MM.1S (cell line): ENCODE results near the gene ADK.

Experiments used
- DNase-seq: peaks from one replicate; pipeline ENCODE4 v3.0.0-alpha.2; 2015
- H2AFZ ChIP-seq: fragments of 300-600 bp; sonication (generic); 2 replicates; pipeline ENCODE4 v1.6.0; 2016; ENCODE audit warnings: antibody characterized with exemption, low read length
- H3F3A ChIP-seq: fragments of 300-600 bp; sonication (generic); 2 replicates; pipeline ENCODE4 v1.6.1; 2016; ENCODE audit warnings: mild to moderate bottlenecking, antibody characterized with exemption, low read length, moderate library complexity, mixed read lengths; ENCODE audit not compliant: insufficient read depth
- H3K27ac ChIP-seq: fragments of 300-600 bp; sonication (generic); 2 replicates; pipeline ENCODE4 v1.5.1; 2016; ENCODE audit warnings: mild to moderate bottlenecking, low read length
- H3K27me3 ChIP-seq: fragments of 300-600 bp; sonication (generic); replicated peaks from 2 replicates; pipeline ENCODE4 v1.6.0; 2016; ENCODE audit warnings: low read length; ENCODE audit not compliant: insufficient read depth
- H3K36me3 ChIP-seq: fragments of 300-600 bp; sonication (generic); replicated peaks from 2 replicates; pipeline ENCODE4 v1.6.1; 2016; ENCODE audit warnings: mild to moderate bottlenecking, low read length, mixed read lengths; ENCODE audit not compliant: insufficient read depth
- H3K4me1 ChIP-seq: fragments of 300-600 bp; sonication (generic); 2 replicates; pipeline ENCODE4 v1.6.1; 2016; ENCODE audit warnings: low read length, mixed read lengths
- H3K4me2 ChIP-seq: fragments of 300-600 bp; sonication (generic); 2 replicates; pipeline ENCODE4 v1.6.0; 2016; ENCODE audit warnings: low read depth, low read length
- H3K4me3 ChIP-seq: fragments of 300-600 bp; sonication (generic); 2 replicates; pipeline ENCODE4 v1.5.1; 2016; ENCODE audit warnings: low read length, mixed read lengths
- H3K79me2 ChIP-seq: fragments of 300-600 bp; sonication (generic); 2 replicates; pipeline ENCODE4 v1.6.1; 2016; ENCODE audit warnings: mixed run types, low read length, mixed read lengths
- H3K9ac ChIP-seq: fragments of 300-600 bp; sonication (generic); 2 replicates; pipeline ENCODE4 v1.6.1; 2016; ENCODE audit warnings: low read length, mixed read lengths
- H3K9me2 ChIP-seq: fragments of 300-600 bp; sonication (generic); replicated peaks from 2 replicates; pipeline ENCODE4 v1.6.1; 2016; ENCODE audit warnings: mild to moderate bottlenecking, low read length, mixed read lengths; ENCODE audit not compliant: insufficient read depth
- H3K9me3 ChIP-seq: fragments of 300-600 bp; sonication (generic); replicated peaks from 2 replicates; pipeline ENCODE4 v1.6.1; 2016; ENCODE audit warnings: mild to moderate bottlenecking, low read length, mixed read lengths; ENCODE audit not compliant: insufficient read depth
- H4K20me1 ChIP-seq: fragments of 300-600 bp; sonication (generic); 2 replicates; pipeline ENCODE4 v1.6.1; 2016; ENCODE audit warnings: mild to moderate bottlenecking, low read length, moderate library complexity, mixed read lengths; ENCODE audit not compliant: insufficient read depth
- EZH2 ChIP-seq: fragments of 300-600 bp; sonication (generic); optimal IDR thresholded peaks from 2 replicates; pipeline ENCODE3; 2017; ENCODE audit warnings: low read depth, mild to moderate bottlenecking, antibody characterized with exemption, low read length, mixed read lengths
- EZH2phosphoT487 ChIP-seq: fragments of 300-600 bp; sonication (generic); IDR thresholded peaks from 2 replicates; pipeline ENCODE4 v1.6.1; 2018; ENCODE audit warnings: antibody characterized with exemption, low read length
- TF ChIP-seq, protein P1 (sequence below): fragments of 300-600 bp; sonication (generic); IDR thresholded peaks from 2 replicates; pipeline ENCODE4 v1.5.1; 2016; ENCODE audit warnings: antibody characterized with exemption, low read length, mixed read lengths

The ADK gene

GRCh38 chr10:74334221-74334620, 183.2 kb downstream of the ADK start:
- Histone ChIP-seq H3K4me1 (no peaks in the 10 kb centered on the region), H3K9me2 (no peaks in the 10 kb centered on the region), H3F3A (no peaks in the 10 kb centered on the region), H3K9me3 (no peaks in the 10 kb centered on the region), H3K4me2 (no peak overlapping the region), H3K9ac (no peak overlapping the region), H3K36me3 (no peaks in the 10 kb centered on the region), H3K27ac (no peak overlapping the region), H3K79me2 (no peaks in the 10 kb centered on the region), H3K27me3 (no peaks in the 10 kb centered on the region), H4K20me1 (no peaks in the 10 kb centered on the region), H2AFZ (no peak overlapping the region), H3K4me3 (no peak overlapping the region)
- no peak for TF ChIP-seq EZH2phosphoT487
- no peak for TF ChIP-seq EZH2
- TF ChIP-seq, protein P1, sequence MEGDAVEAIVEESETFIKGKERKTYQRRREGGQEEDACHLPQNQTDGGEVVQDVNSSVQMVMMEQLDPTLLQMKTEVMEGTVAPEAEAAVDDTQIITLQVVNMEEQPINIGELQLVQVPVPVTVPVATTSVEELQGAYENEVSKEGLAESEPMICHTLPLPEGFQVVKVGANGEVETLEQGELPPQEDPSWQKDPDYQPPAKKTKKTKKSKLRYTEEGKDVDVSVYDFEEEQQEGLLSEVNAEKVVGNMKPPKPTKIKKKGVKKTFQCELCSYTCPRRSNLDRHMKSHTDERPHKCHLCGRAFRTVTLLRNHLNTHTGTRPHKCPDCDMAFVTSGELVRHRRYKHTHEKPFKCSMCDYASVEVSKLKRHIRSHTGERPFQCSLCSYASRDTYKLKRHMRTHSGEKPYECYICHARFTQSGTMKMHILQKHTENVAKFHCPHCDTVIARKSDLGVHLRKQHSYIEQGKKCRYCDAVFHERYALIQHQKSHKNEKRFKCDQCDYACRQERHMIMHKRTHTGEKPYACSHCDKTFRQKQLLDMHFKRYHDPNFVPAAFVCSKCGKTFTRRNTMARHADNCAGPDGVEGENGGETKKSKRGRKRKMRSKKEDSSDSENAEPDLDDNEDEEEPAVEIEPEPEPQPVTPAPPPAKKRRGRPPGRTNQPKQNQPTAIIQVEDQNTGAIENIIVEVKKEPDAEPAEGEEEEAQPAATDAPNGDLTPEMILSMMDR, result no peak
- no peak for DNase-seq

DNA sequence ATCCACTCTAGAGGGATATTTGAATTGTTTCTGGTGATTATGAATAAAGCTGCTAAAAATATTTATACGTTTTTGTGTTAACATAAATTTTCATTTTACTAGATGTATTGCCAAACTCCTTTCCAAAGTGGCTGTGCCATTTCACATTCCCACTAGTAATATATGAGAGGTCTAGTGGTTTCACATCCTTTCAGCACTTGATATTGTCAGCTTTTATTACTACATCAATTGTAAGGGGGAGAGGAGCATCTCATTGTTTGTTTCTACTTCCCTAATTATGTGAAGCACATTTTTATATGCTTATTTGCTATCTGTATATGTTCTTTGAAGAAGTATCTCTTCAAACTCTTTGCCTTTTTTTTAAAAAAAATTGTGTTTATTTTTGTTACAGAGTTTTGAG, 184.5 kb downstream of the ADK start:
- no peak for DNase-seq
- H3K9me2 ChIP-seq, result no peaks in the 10 kb centered on the region
- H3K79me2 ChIP-seq, result no peaks in the 10 kb centered on the region
- no peaks in the 10 kb centered on the region for H3K9me3 ChIP-seq
- TF ChIP-seq, protein P1, result no peak
- no peak for TF ChIP-seq EZH2
- no peak for TF ChIP-seq EZH2phosphoT487
- H3K4me3 ChIP-seq, result no peak overlapping the region
- H3K9ac ChIP-seq, result no peak overlapping the region
- H3K36me3 ChIP-seq, result no peaks in the 10 kb centered on the region
- no peaks in the 10 kb centered on the region for H3F3A ChIP-seq
- no peak overlapping the region for H3K27ac ChIP-seq
- 0 out of 2 replicates have a peak, but pooled peaks cover 4% of the 10 kb centered on the region for H3K4me1 ChIP-seq
- H2AFZ ChIP-seq, result no peak overlapping the region
- H4K20me1 ChIP-seq, result no peaks in the 10 kb centered on the region
- H3K4me2 ChIP-seq, result no peak overlapping the region
- no peaks in the 10 kb centered on the region for H3K27me3 ChIP-seq

DNA sequence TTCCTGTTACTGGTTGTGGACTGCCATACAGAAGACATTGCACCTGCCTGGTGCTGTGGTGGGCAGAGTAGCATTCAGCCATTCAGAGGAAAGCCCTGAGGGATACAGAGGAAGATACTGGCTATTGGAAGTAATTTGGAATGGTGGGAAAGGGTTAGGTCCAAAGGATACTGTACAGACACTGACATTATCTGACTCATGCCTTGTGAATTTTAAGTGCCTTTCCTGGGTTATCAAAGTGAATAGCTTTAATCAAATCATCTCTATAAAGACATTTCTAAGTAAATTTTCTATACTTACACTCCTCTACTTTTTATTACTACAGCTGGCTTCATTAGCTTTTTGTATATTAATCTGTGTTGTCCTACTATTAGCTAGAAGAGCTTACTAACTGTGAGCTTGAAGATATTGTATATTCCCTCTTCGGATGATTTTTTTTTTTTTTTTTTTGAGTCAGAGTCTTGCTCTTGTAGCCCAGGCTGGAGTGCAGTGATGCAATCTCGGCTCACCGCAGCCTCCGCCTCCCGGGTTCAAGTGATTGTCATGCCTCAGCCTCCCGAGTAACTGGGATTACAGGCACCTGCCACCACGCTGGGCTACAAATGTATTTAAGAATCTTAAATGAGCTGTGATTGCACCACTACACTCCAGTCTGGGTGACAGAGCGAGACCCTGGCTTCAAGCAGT, 186.5 kb downstream of the ADK start:
- Histone ChIP-seq H3K4me1 (0 out of 2 replicates have a peak, but pooled peaks cover 4% of the 10 kb centered on the region), H3F3A (no peaks in the 10 kb centered on the region), H4K20me1 (no peaks in the 10 kb centered on the region), H3K4me2 (no peak overlapping the region), H3K27ac (no peak overlapping the region), H3K9ac (no peak overlapping the region), H3K4me3 (no peak overlapping the region), H3K79me2 (no peaks in the 10 kb centered on the region), H3K9me2 (no peaks in the 10 kb centered on the region), H3K9me3 (no peaks in the 10 kb centered on the region), H2AFZ (no peak overlapping the region), H3K36me3 (no peaks in the 10 kb centered on the region), H3K27me3 (no peaks in the 10 kb centered on the region)
- no peak for TF ChIP-seq EZH2
- TF ChIP-seq, protein P1, result no peak
- TF ChIP-seq EZH2phosphoT487, result no peak
- DNase-seq, result no peak
